ENCODE measurements around the gene SNX13. TPM values are rescaled to one million over a fixed set of nuclear protein-coding genes. Genes with fewer than 3 reads are reported as not detected.

Gene SNX13
- total RNA-seq, 2 experiments from 2014 or later = 20.7 to 24.1 TPM

- POLR2A ChIA-PET = no interaction called here
- no peaks in the 10 kb centered on the region for H3K36me3 Mint-ChIP-seq (ENCODE audit: low read depth)
- no peaks in the 10 kb centered on the region for H3K9me3 Mint-ChIP-seq
- TF ChIP-seq, protein P1, sequence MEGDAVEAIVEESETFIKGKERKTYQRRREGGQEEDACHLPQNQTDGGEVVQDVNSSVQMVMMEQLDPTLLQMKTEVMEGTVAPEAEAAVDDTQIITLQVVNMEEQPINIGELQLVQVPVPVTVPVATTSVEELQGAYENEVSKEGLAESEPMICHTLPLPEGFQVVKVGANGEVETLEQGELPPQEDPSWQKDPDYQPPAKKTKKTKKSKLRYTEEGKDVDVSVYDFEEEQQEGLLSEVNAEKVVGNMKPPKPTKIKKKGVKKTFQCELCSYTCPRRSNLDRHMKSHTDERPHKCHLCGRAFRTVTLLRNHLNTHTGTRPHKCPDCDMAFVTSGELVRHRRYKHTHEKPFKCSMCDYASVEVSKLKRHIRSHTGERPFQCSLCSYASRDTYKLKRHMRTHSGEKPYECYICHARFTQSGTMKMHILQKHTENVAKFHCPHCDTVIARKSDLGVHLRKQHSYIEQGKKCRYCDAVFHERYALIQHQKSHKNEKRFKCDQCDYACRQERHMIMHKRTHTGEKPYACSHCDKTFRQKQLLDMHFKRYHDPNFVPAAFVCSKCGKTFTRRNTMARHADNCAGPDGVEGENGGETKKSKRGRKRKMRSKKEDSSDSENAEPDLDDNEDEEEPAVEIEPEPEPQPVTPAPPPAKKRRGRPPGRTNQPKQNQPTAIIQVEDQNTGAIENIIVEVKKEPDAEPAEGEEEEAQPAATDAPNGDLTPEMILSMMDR (IDR thresholded peaks at IDR 0.05) = no peak
- CTCF ChIA-PET = interaction anchor here (1.3 to 1.8 kb wide), 2 partner anchors 11 to 12 kb away, joined by 3 to 10 read pairs; no protein-coding TSS in a partner anchor
- no peak for ATAC-seq
- peaks cover 2% of the 10 kb centered on the region for H3K4me1 Mint-ChIP-seq (ENCODE audit: low read depth)
- H3K27me3 Mint-ChIP-seq = no peaks in the 10 kb centered on the region
- H3K27ac Mint-ChIP-seq = no peak overlapping the region
- DNase-seq = no peak
- intact Hi-C loops (cut with micrococcal nuclease) = no loop called here
- H3K4me3 Mint-ChIP-seq = no peak overlapping the region
These were observed 158.6 kb downstream of the SNX13 start for GRCh38 chr7:17781491-17782215.

- Mint-ChIP-seq H3K4me3 (no peak overlapping the region), H3K36me3 (ENCODE audit: low read depth) (no peaks in the 10 kb centered on the region), H3K27ac (no peak overlapping the region), H3K27me3 (no peaks in the 10 kb centered on the region), H3K9me3 (no peaks in the 10 kb centered on the region), H3K4me1 (ENCODE audit: low read depth) (peaks cover 2% of the 10 kb centered on the region)
- ChIA-PET CTCF (no interaction called here), POLR2A (no interaction called here)
- ATAC-seq = no peak
- intact Hi-C loops (cut with micrococcal nuclease) = loop anchor here (10.0 kb wide), 3 partner anchors 165 to 545 kb away; partner anchors contain the start of gene SNX13
- TF ChIP-seq, protein P1 (IDR thresholded peaks at IDR 0.05) = no peak
- no peak for DNase-seq
These were observed 160.9 kb downstream of the SNX13 start for GRCh38 chr7:17779381-17779780.

GRCh38 chr7:17774716-17775288 is 165.5 kb downstream of the SNX13 start:
- no peaks in the 10 kb centered on the region for H3K27me3 Mint-ChIP-seq
- H3K36me3 Mint-ChIP-seq (ENCODE audit: low read depth) = no peaks in the 10 kb centered on the region
- ATAC-seq = no peak
- peaks cover 7% of the 10 kb centered on the region for H3K4me1 Mint-ChIP-seq (ENCODE audit: low read depth)
- TF ChIP-seq, protein P1 (IDR thresholded peaks at IDR 0.05) = no peak
- ChIA-PET CTCF (interaction anchor here (1.4 kb wide), 1 partner anchor 218 kb away, joined by 3 read pairs; no protein-coding TSS in a partner anchor), POLR2A (no interaction called here)
- no peak overlapping the region for H3K27ac Mint-ChIP-seq
- intact Hi-C loops (cut with micrococcal nuclease) = loop anchor here (10.0 kb wide), 3 partner anchors 170 to 550 kb away; partner anchors contain the start of gene SNX13
- no peak for DNase-seq
- no peaks in the 10 kb centered on the region for H3K9me3 Mint-ChIP-seq
- H3K4me3 Mint-ChIP-seq = no peak overlapping the region

DNA sequence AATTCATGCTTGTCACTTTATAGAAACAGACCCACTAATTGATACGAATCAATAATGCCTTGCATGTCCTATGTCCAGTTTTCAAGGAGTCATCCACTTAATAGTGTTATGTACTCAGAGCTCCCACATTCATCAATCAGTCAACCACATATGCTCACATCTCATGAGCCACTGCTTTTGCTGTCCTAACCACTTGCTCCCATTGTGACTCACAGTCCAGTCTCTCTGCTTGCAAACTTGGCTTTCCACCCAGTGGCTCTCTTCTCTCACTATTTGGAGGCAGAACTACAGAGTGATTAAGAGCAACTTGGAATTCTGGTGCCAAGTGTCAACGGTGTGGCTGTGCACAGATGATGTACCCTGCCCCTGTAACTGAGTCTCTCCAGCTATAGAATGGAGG is 166.0 kb downstream of the SNX13 start:
- CTCF ChIA-PET = interaction anchor here (1.4 kb wide), 1 partner anchor 218 kb away, joined by 3 read pairs; no protein-coding TSS in a partner anchor
- ATAC-seq (no peak), DNase-seq (no peak)
- intact Hi-C loops (cut with micrococcal nuclease) = loop anchor here (10.0 kb wide), 3 partner anchors 171 to 551 kb away; partner anchors contain the start of gene SNX13
- TF ChIP-seq, protein P1 (IDR thresholded peaks at IDR 0.05) = no peak
- H3K27ac Mint-ChIP-seq = no peak overlapping the region
- peaks cover 7% of the 10 kb centered on the region for H3K4me1 Mint-ChIP-seq (ENCODE audit: low read depth)
- POLR2A ChIA-PET = no interaction called here
- no peaks in the 10 kb centered on the region for H3K36me3 Mint-ChIP-seq (ENCODE audit: low read depth)
- no peaks in the 10 kb centered on the region for H3K27me3 Mint-ChIP-seq
- H3K4me3 Mint-ChIP-seq = no peak overlapping the region
- H3K9me3 Mint-ChIP-seq = no peaks in the 10 kb centered on the region

DNA sequence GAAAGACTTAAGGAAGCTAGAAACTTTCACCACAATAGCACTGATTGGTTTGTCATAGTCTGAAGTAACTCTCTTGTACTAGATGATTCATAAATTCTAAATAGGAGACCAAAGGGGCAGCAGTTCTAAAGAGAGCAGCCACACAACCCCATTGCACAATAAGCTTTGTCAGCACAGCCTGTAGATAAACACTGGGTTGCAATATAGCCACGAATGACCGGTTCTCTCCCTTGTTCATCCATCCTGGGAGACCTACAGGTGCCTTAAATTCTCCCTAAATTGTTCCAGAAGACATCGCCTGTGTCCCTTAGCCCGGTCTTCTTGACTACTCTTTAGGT is 167.0 kb downstream of the SNX13 start:
- no peak overlapping the region for H3K4me3 Mint-ChIP-seq
- peak; percentile 17 for DNase-seq
- no peaks in the 10 kb centered on the region for H3K27me3 Mint-ChIP-seq
- intact Hi-C loops (cut with micrococcal nuclease) = loop anchor here (10.0 kb wide), 3 partner anchors 172 to 552 kb away; partner anchors contain the start of gene SNX13
- H3K9me3 Mint-ChIP-seq = no peaks in the 10 kb centered on the region
- TF ChIP-seq, protein P1 (IDR thresholded peaks at IDR 0.05) = no peak
- H3K36me3 Mint-ChIP-seq (ENCODE audit: low read depth) = no peaks in the 10 kb centered on the region
- ATAC-seq = peak; percentile 68
- no peak overlapping the region for H3K27ac Mint-ChIP-seq
- POLR2A ChIA-PET = no interaction called here
- CTCF ChIA-PET = interaction anchor here (1.2 to 6.2 kb wide), 3 partner anchors 10 to 544 kb away, joined by 3 to 56 read pairs (median 6); no protein-coding TSS in a partner anchor
- H3K4me1 Mint-ChIP-seq (ENCODE audit: low read depth) = peaks cover 7% of the 10 kb centered on the region

Measured in activated CD8-positive, alpha-beta T cell treated with anti-CD3 and anti-CD28 coated beads for 36 hours (primary cell).